Keratinocyte (primary cell): Measurements from ENCODE around the gene NBEA. TPM values are rescaled to one million over a fixed set of nuclear protein-coding genes. Genes with fewer than 3 reads are reported as not detected.

ENCODE experiments used
- DNase-seq: peaks from one replicate; pipeline ENCODE4 v3.0.0-alpha.2; 2011; ENCODE audit warnings: low read depth, missing footprints, low spot score
- FAIRE-seq: peaks from 2 replicates; lab custom pipeline; 2011; peaks lifted over from hg19 to GRCh38; lab: Jason Lieb, UNC
- H2AFZ ChIP-seq: 2 replicates; pipeline ENCODE4 v1.6.0; 2012; ENCODE audit warnings: low read length, control low read depth, inconsistent platforms; ENCODE audit not compliant: control insufficient read depth
- H3K27ac ChIP-seq: 2 replicates; pipeline ENCODE4 v1.5.1; 2011; ENCODE audit warnings: low read length; ENCODE audit not compliant: control insufficient read depth, insufficient read depth
- H3K27me3 ChIP-seq: 3 replicates; pipeline ENCODE4 v1.6.0; 2011; ENCODE audit warnings: low read length; ENCODE audit not compliant: control insufficient read depth, insufficient read depth; ENCODE audit errors: extremely low read depth
- H3K36me3 ChIP-seq, 2 experiments: 2 replicates in 1 of 2; 3 replicates in 1 of 2; pipeline ENCODE4 v1.5.1; 2011; ENCODE audit warnings: low read length in 2 of 2, mild to moderate bottlenecking in 1 of 2; ENCODE audit not compliant: control insufficient read depth in 2 of 2, insufficient read depth in 2 of 2; ENCODE audit errors: extremely low read depth in 1 of 2
- H3K4me1 ChIP-seq: 3 replicates; pipeline ENCODE4 v1.5.1; 2011; ENCODE audit warnings: low read length; ENCODE audit not compliant: control insufficient read depth, insufficient read depth; ENCODE audit errors: extremely low read depth
- H3K4me2 ChIP-seq: 3 replicates; pipeline ENCODE4 v1.6.0; 2011; ENCODE audit warnings: low read depth, low read length; ENCODE audit not compliant: control insufficient read depth, insufficient read depth; ENCODE audit errors: extremely low read depth
- H3K4me3 ChIP-seq, 3 experiments: fragments of 200-600 bp in 1 of 3; sonication (generic) in 1 of 3; 2 replicates in 2 of 3; 3 replicates in 1 of 3; pipeline ENCODE4 v1.5.1; 2011 to 2016; ENCODE audit warnings: low read length in 3 of 3, mild to moderate bottlenecking in 3 of 3, control low read depth in 2 of 3, inconsistent platforms in 1 of 3, low read depth in 1 of 3, mixed read lengths in 1 of 3, mixed run types in 1 of 3, moderate library complexity in 1 of 3; ENCODE audit not compliant: control insufficient read depth in 2 of 3, insufficient read depth in 2 of 3; ENCODE audit errors: extremely low read depth in 1 of 3
- H3K79me2 ChIP-seq: 2 replicates; pipeline ENCODE4 v1.6.0; 2012; ENCODE audit warnings: low read length; ENCODE audit not compliant: control insufficient read depth, insufficient read depth
- H3K9ac ChIP-seq: 3 replicates; pipeline ENCODE4 v1.6.0; 2011; ENCODE audit warnings: low read length; ENCODE audit not compliant: control insufficient read depth, insufficient read depth; ENCODE audit errors: extremely low read depth
- H3K9me1 ChIP-seq: 3 replicates; pipeline ENCODE4 v1.6.0; 2011; ENCODE audit warnings: low read length; ENCODE audit not compliant: control insufficient read depth, insufficient read depth; ENCODE audit errors: extremely low read depth
- H3K9me3 ChIP-seq: 2 replicates; pipeline ENCODE4 v1.5.1; 2012; ENCODE audit warnings: low read depth, low read length; ENCODE audit not compliant: control insufficient read depth
- H4K20me1 ChIP-seq: 3 replicates; pipeline ENCODE4 v1.6.0; 2011; ENCODE audit warnings: low read length; ENCODE audit not compliant: control insufficient read depth, insufficient read depth; ENCODE audit errors: extremely low read depth
- EZH2 ChIP-seq: IDR thresholded peaks from one replicate; pipeline ENCODE4 v1.6.1; 2012; ENCODE audit warnings: inconsistent platforms, mild to moderate bottlenecking, low read length, moderate library complexity
- dilution Hi-C: fragments of 300-500 bp; cut with MboI; formaldehyde crosslinking; loops from one replicate; pipeline ENCODE4 v1.7.0; 2020; ENCODE audit warnings: low sequenced_read_pairs; ENCODE audit not compliant: extremely low pct_ligation_motif_present
- polyA plus RNA-seq, 5 experiments: library from polyadenylated mRNA; depleted of rRNA in 3 of 5; stranded (reverse) in 3 of 5; stranded (forward) in 1 of 5; unstranded in 1 of 5; fragments of >200 nt; gene quantifications; 1 replicate in 1 of 5; 2 replicates in 3 of 5; 3 replicates in 1 of 5; pipeline versions ENCODE4 v1.2.1 to v1.2.3, GENCODE V29; 2011 to 2012; ENCODE audit warnings: missing spikeins in 2 of 5, low read depth in 1 of 5, low replicate concordance in 1 of 5
- TF ChIP-seq, protein P1 (sequence below), 3 experiments: IDR thresholded peaks in 1 of 3; conservative IDR thresholded peaks in 1 of 3; optimal IDR thresholded peaks in 1 of 3; 2 replicates in 2 of 3; 3 replicates in 1 of 3; pipeline versions ENCODE3 to v1.5.1; 2011; ENCODE audit warnings: low read length in 3 of 3, mild to moderate bottlenecking in 3 of 3, moderate library complexity in 2 of 3, control low read depth in 1 of 3, inconsistent platforms in 1 of 3; ENCODE audit not compliant: insufficient read depth in 2 of 3; ENCODE audit errors: extremely low read depth in 1 of 3

NBEA gene
- polyA plus RNA-seq, 1 donor (not counting 4 experiments of a cell fraction or from before 2014, with no cell fraction given): 0.05 TPM

DNA sequence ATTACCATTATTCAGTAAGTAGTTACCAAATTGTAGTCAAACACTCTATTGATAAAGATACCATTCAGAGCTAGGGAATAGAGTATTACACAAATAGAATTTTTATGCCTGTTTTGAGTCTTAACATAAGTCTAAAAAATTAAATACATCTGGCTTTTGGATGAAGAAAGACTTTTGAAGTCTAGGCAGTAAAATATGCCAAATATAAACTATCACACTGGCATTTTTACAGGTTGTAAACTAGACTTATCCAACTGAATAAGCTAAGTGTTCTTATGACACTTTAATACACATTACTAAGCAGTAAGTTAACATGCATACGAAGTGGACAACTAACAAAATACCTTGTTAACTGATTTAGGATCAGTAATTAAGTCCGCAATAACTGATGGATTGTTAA, 425.5 kb downstream of the NBEA start:
- H3K9me1 ChIP-seq: no peaks in the 10 kb centered on the region
- H3K79me2 ChIP-seq: no peaks in the 10 kb centered on the region
- H3K36me3 ChIP-seq: no peaks in the 10 kb centered on the region
- no peak overlapping the region for H3K27ac ChIP-seq
- no peak overlapping the region for H3K9ac ChIP-seq
- H3K9me3 ChIP-seq: peaks cover 4% of the 10 kb centered on the region
- FAIRE-seq: no peak
- H4K20me1 ChIP-seq: no peaks in the 10 kb centered on the region
- H3K4me2 ChIP-seq: no peak overlapping the region
- no peak overlapping the region for H2AFZ ChIP-seq
- dilution Hi-C loops: no loop called here
- H3K4me1 ChIP-seq: no peaks in the 10 kb centered on the region
- no peak for DNase-seq
- TF ChIP-seq, protein P1, sequence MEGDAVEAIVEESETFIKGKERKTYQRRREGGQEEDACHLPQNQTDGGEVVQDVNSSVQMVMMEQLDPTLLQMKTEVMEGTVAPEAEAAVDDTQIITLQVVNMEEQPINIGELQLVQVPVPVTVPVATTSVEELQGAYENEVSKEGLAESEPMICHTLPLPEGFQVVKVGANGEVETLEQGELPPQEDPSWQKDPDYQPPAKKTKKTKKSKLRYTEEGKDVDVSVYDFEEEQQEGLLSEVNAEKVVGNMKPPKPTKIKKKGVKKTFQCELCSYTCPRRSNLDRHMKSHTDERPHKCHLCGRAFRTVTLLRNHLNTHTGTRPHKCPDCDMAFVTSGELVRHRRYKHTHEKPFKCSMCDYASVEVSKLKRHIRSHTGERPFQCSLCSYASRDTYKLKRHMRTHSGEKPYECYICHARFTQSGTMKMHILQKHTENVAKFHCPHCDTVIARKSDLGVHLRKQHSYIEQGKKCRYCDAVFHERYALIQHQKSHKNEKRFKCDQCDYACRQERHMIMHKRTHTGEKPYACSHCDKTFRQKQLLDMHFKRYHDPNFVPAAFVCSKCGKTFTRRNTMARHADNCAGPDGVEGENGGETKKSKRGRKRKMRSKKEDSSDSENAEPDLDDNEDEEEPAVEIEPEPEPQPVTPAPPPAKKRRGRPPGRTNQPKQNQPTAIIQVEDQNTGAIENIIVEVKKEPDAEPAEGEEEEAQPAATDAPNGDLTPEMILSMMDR (optimal IDR thresholded peaks at IDR 0.05 in 1 of 3, IDR thresholded peaks at IDR 0.05 in 1 of 3, conservative IDR thresholded peaks at IDR 0.05 in 1 of 3; ENCODE audit: extremely low read depth in 1 of 3, insufficient read depth in 2 of 3, low read length in 3 of 3): no peak
- no peak for TF ChIP-seq EZH2
- no peak overlapping the region for H3K4me3 ChIP-seq
- H3K27me3 ChIP-seq: no peaks in the 10 kb centered on the region

DNA sequence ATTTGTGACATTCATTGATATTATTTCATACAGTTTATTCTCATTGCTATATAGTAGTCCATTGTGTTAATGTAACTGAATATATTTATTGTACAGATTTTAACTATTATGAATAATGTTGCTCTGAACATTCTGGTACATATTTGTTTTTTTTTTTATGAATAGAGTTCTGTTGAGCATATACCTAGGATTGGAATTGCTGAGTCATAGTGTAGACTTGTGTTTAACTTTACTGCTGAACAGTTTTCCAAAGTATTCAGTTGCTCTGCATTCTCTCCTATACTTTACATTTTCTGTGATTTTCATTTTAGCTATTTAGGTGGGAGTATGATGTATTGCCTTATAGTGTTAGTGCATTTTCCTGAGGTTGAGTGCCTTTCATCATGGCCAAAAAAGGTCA, 436.9 kb downstream of the NBEA start:
- no peak overlapping the region for H2AFZ ChIP-seq
- no peak for DNase-seq
- H3K4me3 ChIP-seq: no peak overlapping the region
- no peak overlapping the region for H3K4me2 ChIP-seq
- H3K9me1 ChIP-seq: no peaks in the 10 kb centered on the region
- H3K27ac ChIP-seq: no peak overlapping the region
- H3K36me3 ChIP-seq: no peaks in the 10 kb centered on the region
- H3K9ac ChIP-seq: no peak overlapping the region
- no peaks in the 10 kb centered on the region for H3K79me2 ChIP-seq
- FAIRE-seq: no peak
- no peaks in the 10 kb centered on the region for H3K9me3 ChIP-seq
- H3K27me3 ChIP-seq: no peaks in the 10 kb centered on the region
- dilution Hi-C loops: no loop called here
- H3K4me1 ChIP-seq: no peaks in the 10 kb centered on the region
- no peak for TF ChIP-seq EZH2
- TF ChIP-seq, protein P1 (optimal IDR thresholded peaks at IDR 0.05 in 1 of 3, IDR thresholded peaks at IDR 0.05 in 1 of 3, conservative IDR thresholded peaks at IDR 0.05 in 1 of 3; ENCODE audit: extremely low read depth in 1 of 3, insufficient read depth in 2 of 3, low read length in 3 of 3): no peak
- no peaks in the 10 kb centered on the region for H4K20me1 ChIP-seq
